GM12872 (cell line): ENCODE data around the gene GPHN.

Experiments
- CTCF ChIP-seq: IDR thresholded peaks from 3 replicates; pipeline ENCODE4 v1.5.1; 2011; ENCODE audit warnings: low read depth, mild to moderate bottlenecking, low read length, moderate library complexity; ENCODE audit not compliant: insufficient read depth

Gene GPHN

GRCh38 chr14:66503532-66503931 lies 4.4 kb upstream of the GPHN start:
- TF ChIP-seq CTCF = no peak

- no peak for TF ChIP-seq CTCF
These were observed 696 bp upstream of the GPHN start for GRCh38 chr14:66507181-66507721.

- TF ChIP-seq CTCF = no peak
These were observed 549 bp downstream of the GPHN start for GRCh38 chr14:66508547-66508845.

- no peak for TF ChIP-seq CTCF
These were observed 1.1 kb downstream of the GPHN start for GRCh38 chr14:66508846-66509621.

- TF ChIP-seq CTCF = no peak
These were observed 1.9 kb downstream of the GPHN start for GRCh38 chr14:66509874-66510273.

- TF ChIP-seq CTCF = no peak
These were observed 3.9 kb downstream of the GPHN start for GRCh38 chr14:66511849-66512248.

- no peak for TF ChIP-seq CTCF
These were observed 6.3 kb downstream of the GPHN start for GRCh38 chr14:66514213-66514612.
